HG03066 (cell line): ENCODE results near the gene CHRNA4.
"Not testable (repeated sequence)": the region's sequence is repeated elsewhere in the genome, so short reads cannot be mapped to it uniquely, and the experiment has no call there.

Source experiments
- ATAC-seq: cut with Tn5 transposase; IDR thresholded peaks from one replicate; pipeline ENCODE4 v1.9.1; 2021; ENCODE audit warnings: low read depth; ENCODE audit not compliant: unreplicated experiment

Gene CHRNA4

DNA sequence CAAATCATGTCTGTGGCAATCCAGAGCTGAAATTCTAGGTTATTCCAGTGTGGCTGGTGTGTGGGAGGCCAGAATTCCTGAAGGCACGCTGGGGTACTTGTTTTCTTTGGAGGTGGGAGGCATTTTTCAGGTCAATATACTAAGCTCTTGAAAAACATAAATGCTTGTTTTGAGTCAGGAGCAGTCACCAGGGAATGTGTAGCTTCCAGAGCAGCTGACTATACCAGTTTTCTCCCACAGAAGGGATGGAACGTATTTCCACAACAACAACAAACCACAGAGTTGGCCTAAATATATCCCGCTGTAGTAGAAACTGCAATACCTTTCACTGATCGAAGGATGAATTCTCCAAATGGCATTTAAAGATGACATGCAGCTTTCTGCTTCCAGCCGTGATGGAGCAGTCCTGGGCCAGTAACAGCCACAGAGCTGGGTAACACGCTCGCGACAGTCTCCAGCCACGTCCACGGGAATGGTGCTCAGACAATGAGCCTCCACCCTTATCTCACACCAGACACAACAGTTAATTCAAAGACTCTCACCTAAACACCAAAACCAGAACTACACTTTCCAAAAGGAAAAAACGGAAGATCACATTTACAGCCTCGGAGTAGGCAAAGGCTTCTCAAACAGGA, 23.2 kb downstream of the CHRNA4 start:
- no peak for ATAC-seq

DNA sequence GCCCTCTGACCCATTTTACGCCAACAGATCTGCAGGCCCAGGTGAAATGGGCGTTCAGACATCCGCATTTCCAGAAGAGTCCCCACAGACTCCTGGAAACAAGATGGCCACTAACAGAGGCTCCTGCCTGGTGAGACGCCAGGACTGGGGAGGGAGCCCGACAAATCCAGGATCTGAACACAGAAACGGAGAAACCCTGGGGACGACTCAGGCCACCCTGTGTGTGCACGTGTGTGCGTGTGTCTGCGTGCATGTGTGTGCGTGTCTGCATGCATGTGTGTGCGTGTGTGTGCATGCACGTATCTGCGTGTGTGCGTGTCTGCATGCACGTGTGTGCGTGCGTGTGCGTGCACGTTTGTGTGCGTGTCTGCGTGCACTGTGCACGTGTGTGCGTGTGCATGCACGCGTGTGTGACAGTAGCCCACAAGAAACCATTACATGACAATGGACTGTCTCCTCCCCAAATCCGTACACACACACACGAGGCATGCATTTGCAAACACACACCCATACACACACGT, 24.9 kb downstream of the CHRNA4 start:
- ATAC-seq = no peak

DNA sequence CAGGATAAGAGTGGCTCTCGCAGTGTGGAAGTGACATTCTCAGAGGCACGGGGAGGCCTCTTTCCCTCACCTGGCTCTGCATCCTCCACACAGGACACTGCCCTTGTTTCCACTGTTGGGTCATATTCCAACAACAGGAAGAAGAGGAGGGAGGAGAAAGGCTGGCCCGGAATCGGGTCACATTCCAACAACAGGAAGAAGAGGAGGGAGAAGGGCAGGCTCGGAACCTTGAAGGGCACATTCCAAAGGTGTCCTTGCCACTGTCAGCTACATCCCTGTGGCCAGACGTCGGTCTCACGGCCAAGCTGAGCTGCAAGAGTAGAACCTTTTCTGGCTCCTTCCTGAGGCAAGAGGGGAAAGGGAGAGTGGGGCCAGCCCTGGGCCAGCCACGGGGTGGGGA, 25.4 kb downstream of the CHRNA4 start:
- no peak for ATAC-seq

DNA sequence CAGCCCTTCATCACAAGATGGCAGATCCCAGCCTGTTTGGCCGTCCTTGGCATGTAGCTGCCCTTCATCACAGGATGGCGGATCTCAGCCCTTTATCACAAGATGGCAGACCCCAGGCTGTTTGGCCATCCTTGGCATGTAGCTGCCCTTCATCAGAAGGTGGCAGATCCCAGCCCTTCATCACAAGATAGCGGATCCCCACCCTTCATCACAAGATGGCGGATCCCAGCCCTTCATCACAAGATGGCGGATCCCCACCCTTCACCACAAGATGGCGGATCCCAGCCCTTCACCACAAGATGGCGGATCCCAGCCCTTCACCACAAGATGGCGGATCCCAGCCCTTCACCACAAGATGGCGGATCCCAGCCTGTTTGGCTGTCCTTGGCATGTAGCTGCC, 26.1 kb downstream of the CHRNA4 start:
- ATAC-seq = not testable (repeated sequence)

DNA sequence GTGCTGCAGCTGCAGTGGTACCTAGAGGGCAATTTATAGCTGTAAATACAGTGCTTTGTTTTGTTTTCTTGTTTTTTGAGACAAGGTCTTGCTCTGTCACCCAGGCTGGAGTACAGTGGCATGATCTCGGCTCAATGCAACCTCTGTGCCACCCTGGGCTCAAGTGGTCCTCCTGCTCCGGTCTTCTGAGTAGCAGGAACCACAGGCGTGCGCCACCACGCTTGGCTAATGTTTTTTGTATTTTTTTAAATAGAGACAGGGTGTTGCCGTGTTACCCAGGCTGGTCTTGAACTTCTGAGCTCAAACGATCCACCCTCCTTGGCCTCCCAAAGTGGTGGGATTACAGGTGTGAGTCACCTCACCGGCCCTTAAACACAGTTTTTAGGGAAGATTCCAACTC, 26.8 kb downstream of the CHRNA4 start:
- ATAC-seq = no peak

DNA sequence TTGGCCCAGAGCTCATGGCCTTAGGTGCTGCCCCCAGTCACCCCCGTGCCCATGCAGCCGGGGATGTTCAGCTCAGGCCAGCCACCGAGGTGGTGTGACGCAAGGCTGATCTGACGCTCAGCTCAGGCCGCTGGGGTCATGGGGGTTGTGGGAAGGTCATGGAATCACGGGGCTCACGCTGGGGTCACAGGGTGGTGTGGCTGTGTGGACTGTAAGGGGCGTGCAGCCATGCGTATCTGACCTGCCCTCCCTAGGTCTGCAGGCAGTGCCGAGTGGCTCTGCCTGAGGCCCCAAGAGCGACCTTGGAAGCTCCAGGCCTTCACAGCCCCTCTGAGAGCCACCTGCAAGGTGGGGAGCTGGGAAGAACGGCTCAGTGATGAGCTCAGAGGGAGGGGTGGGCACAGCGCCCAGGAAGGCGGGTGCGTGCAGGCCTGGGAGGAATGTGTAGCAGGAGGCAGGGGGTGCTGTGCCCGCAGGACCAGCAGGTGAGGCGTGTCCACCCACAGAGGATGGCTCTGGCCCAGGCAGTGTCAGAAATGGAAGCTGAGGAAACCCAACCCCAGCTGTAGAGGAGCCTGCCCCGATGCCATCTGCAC, 27.8 kb downstream of the CHRNA4 start:
- no peak for ATAC-seq

DNA sequence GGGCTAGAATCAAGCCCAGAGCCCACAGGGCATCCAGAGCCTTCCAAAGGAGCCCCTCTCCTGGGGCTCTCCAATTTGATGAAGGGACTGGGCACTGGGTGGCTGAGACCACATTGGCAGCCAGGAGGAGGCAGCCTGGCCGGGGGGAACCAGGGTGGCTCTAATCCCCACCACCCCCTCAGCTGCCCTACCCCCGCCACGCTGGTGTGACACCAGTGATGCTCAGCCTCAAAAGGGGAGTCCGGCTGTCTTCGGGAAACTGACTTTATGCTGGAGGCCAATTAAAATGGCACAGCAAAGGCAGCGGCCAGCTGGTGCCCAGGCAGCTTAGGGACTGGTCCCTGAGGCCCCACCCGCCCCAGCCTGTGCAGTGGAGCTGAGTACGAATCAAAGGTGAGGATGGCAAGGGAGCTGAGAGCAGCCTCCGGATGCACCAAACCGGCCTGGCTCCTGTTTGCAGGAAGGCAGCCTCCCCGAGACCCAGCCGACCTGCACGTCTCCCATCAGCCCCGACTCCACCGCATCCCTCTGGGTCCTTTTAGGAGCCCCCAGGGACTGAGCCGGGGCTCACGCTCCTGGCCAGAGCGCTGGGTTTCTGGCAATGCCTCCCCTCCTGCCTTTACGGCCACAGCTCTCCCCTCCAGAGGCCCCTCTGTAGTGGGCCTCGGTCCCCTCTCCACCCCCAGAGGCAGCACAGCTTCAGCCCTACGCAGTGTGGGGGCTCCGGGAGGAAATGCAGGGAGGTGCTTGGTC, 28.5 kb downstream of the CHRNA4 start:
- no peak for ATAC-seq

DNA sequence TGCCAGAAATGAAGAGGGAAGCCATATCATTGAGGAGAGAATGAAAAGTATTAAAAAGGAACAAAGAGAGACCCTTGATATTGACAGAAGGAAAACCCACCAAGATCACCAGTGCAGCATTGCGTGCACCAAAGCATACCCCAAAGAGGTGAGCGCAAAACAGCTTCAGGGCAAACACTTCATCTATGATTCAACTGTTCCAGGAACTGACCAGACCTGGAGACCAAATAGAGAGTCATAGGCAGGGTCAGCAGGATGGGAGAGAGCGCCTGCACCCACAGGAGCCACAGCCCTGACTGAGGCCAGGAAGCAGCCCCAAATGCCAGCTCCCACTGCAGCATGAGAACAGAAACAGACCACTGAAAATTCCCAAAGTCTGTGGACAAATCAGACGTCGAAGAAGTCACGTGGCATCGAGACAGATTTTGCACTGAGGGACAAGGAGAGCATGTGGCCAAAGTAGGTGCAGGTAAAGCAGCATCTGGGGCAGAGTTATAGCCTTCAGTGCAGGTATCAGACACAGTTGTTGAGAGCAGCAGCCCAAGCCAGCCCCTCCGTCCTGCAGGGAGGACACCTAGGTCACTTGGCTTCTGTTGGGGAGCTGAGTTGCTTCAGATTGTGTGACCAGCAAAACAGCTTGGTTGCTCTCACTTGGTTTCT, 29.3 kb downstream of the CHRNA4 start:
- no peak for ATAC-seq

DNA sequence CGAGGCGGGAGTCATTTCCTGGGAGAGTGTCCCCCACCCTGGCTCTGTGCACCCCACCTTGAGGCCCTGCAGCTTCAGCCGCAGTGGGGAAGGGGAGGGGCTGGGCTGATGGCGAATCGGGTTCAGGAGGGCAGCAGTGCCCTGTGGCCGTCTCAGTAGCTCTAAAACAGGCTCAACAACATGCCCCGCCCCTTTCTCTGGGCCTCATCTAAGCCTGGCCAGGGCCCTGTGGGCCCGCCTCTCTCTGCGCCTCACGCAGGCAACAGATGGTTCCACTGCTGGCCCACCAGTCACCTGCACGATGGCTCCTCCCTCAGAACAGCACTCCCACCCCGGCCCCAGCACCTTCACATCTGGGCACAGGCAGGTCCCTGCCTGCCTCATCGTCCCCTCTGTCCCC, 30.2 kb downstream of the CHRNA4 start:
- no peak for ATAC-seq

DNA sequence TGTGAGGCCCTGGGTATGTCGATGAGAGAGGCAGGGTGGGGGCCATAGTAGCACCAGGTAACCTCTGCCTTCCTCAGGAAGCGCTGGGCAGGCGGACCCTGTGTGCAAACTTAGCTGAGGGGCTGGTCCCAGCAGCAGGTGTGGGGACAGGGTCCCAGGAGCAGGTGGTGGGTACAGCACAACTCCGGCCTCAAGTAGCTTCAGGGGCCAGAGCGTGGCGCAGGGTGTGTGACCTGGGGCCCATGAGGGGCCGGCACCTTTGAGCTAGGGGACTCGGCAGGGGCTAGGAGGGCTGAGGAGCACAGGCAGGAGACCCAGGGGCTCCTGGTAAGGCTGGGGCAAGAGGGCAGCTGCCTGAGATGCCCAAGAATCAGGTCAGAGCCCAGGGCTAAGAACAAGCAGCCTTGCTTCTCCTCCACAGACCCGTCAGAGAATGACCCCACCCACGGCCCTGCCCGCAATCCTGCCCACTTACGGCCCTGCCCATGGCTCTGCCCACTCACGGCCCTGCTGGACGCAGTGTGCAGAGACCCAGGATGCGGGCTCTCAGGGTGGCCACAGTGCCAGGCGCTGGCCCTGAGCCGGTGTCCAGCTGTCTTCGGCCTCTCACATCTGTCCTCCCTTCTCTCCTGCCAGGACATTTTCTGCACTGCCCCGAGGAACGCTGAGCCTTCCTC, 30.9 kb downstream of the CHRNA4 start:
- no peak for ATAC-seq

DNA sequence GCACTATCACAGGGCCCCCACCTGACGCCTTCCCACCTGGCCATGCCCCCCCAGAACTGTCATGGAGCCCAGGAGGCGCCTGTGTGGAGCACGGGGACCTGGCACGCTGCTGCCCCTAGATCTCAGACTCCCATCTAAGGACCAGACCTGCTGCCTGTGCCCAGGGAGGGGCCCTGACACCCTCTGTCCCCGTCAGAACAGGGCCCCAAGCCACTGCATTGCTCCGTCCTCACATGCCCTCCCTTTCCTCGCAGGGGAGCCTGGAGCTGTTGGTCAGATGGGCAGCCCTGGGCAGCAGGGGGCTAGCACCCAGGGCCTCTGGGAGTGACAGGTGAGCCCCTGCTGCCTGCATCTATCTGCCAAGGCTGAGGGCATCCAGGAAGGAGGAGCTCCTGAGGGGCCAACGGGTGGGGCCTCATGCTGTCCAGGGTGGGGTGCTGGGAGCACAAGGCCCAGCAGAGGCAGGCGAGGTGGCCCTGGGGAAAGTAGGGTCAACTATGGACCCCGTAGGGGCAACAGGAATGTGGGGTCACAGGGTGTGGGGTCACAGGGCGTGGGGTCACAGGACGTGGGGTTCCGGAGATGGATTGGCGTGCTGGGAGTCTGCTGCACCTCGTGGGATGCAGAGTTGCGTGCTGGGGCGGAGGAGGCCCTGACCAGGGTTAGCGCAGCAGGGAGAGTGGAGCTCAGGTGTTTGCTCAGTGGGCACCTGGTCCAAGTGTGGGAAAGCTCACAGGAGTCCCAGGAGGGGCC, 31.6 kb downstream of the CHRNA4 start:
- ATAC-seq = no peak

DNA sequence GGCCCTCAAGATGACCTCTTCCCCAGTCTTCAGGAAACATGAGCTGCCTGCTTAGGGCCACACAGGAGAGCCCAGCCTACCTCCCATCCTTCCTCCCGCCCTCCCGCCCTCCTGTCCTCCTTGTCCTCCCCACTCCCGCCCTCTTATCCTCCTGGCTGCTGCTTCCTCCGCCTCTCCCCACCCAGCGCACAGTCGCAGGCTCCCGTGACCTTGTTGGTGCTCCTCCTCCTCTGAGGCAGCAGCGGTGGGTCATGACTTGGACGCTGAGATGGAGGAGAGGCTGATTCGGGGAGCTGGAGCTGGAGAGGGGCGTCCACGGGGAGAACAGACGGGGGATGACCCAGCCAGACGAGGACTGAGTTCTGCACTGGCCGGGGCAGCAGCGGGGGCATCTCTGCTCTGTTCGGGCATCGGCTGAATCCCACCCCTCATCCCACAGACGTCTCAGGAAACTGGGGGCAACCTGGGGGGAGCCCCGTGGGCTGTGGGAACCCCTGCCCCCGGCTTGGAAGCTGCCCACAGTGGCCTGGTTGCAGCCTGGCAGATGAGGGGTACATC, 32.4 kb downstream of the CHRNA4 start:
- ATAC-seq = no peak

DNA sequence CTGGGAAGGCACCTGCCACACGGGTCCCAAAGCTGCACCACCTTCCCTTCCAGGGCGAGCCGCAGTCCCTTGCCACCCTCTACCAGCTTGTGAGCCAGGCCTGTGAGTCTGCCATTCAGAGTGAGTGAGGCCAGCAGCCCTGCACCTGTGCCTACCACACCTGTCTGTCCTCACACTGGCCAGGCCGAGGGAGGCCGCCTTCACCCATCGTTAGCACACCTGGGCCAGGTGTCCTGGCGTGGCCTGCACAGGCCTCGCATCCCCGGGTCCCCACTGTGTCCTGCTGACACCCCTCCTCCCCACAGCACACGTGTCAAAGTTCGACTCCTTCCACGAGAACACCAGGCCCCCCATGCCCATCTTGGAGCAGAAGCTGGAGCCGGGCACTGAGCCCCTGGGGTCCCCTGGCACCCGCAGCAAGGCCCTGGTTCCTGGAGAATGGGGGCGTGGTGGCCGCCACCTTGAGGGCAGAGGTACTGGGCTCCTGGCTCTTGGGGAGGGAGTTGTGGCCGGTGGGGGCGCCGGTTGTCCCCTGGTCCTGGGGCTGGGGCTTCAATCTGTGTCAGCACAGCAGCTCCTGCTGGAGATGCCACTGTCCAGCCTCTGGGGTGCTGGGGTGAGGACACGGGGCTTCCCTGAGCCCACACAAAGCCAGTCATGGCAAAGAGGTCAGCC, 33.0 kb downstream of the CHRNA4 start:
- no peak for ATAC-seq

DNA sequence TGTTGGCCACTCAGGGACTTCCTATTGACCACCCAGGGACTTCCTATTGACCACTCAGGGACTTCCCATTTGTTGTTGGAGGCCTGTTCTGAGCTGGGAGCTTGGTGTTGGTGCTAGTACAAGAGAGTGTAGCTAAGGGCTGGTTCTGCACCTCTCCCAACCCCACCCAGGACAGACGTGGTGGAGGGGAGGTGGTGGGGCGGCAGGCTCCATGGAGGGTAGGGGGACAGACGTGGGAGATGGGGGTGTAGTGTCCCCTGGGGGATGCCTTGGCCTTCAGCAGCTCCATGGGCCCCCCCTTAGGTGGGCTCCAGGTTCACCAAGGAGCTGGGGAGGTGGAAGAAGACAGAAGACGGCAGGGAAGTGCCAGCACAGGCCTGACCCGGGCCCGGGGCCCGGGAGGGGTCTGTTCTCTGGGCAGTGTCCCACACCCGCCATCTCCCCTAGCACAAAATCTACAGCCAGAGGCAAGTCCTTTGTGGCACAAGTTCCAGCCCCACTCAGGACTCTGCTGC, 33.9 kb downstream of the CHRNA4 start:
- no peak for ATAC-seq

DNA sequence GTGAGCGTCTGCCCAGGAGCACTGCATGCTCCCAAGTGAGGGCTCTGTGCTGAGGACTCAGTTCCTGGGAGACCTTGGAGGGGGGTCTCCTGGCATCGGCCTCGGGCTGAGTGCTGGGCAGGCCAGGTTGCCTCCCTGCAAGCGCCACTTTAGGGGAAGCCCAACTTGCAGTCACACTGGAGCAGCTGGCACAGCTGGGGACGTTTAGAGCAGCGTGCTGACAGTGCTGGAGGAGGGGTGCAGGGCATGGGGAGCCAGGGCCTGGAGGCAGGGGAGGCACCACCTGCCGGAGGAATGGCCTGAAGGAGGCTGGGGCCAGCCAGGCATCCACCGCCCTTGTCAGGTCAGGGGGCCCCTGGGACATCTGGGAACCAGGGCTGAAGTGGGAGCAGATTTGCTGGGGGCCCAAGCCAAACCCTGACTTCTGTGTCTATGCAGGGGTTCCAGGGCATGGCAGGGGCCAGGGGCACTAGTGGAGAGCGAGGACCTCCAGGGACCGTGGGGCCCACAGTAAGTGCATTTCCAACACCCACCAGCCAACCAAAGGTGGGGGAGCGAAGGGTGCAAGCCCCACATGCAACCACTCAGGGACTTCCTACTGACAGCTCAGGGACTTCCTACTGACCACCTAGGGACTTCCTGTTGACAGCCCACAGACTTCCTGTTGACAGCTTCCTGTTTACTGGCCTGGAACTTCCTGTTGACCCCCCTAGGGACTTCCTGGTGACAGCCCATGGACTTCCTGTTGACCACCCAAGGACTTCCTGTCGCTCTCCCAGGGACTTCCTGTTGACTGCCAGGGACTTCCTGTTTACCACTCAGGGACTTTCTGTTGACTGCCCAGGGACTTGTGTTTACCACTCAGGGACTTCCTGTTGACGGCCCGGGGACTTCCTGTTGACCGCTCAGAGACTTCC, 34.6 kb downstream of the CHRNA4 start:
- no peak for ATAC-seq

DNA sequence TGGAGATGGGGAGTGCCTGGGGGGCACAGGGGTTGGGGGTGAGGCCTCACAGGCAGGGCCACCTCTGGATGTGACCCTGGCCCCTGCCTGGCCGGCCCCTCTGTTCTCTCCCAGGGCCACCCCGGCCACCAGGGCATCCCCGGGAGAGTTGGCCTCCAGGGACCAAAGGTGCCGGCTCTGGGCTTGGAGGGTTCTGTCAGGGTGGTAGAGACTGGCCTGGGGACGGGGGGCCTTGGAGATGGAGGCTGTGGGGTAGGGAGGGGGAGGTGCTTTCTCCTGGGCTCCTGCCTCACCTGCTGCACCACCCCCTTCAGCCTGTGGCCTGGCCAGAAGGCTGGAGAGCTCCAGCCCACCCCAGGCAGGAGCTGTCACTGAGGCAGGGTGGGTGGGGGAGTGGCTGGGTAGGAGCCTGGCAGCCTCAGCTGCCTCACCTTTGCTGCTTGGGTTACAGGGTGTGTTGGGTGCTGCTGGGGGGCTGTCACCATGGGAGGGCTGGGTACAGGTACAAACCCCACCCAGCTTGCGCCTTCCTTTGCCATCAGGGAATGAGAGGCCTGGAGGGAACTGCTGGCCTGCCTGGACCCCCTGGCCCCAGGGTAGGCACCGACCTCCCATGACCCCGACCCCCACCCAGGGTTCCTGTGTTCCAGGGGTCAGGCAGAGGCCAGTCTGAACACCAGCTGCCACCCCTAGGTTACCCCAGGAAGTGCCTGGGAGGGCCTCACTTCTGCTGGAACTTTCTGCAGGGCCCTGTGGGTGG, 35.4 kb downstream of the CHRNA4 start:
- ATAC-seq = no peak

DNA sequence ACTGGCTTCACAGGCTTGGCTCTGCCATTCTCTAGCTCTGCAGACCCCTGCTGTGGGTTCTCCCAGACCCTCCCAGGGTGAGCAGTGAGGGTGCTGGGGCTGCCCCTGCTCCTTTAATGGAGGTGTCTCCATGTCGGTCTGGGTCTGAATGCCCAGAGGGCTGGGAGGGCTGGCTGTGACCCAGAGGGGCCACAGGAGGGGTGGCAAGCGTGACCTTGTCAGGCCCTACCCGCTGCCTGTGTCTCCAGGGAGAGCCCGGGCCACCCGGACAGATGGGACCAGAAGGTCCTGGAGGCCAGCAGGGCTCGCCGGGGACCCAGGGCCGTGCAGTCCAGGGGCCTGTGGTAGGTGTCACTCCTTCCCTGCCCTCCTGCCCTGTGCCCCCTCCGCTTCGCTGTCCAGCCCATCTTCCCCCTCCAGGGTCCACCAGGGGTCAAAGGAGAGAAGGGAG, 36.1 kb downstream of the CHRNA4 start:
- no peak for ATAC-seq
